ENCODE results near the gene KNDC1.

GRCh38 chr10:133183646-133184378 lies 23.8 kb downstream of the KNDC1 start:
- no peak for TF ChIP-seq ZNF274 (IDR thresholded peaks at IDR 0.05; ENCODE audit: low read depth, low read length)
- no peak for TF ChIP-seq YY1 (IDR thresholded peaks at IDR 0.05; ENCODE audit: insufficient read depth, insufficient read length)
